GM21360 (cell line): ENCODE data around the gene TMEM50A.
"Not testable (repeated sequence)": the region's sequence is repeated elsewhere in the genome, so short reads cannot be mapped to it uniquely, and the experiment has no call there.

Experiments
- ATAC-seq: cut with Tn5 transposase; IDR thresholded peaks from one replicate; pipeline ENCODE4 v1.9.1; 2021; ENCODE audit warnings: mild to moderate bottlenecking, moderate library complexity; ENCODE audit not compliant: unreplicated experiment

The TMEM50A gene

DNA sequence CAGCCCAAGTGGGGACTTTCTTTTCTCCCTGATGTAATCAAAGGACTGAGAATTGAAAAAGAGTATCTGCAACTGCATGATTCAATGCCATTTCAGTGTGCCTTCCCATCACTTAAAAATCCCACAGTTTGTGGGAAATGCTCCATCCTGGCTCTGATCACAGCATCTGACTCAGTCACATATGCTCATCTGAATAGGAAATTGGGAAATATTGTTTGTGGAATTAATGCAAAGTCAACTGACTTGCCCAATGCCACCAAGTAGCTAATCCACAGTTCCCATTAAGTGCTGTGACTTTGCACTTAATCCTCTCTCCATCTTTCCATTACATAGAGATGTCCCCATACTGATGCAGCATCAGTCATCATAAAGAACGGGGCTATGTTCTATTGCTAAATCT lies 45.0 kb downstream of the TMEM50A start:
- ATAC-seq: not testable (repeated sequence)

DNA sequence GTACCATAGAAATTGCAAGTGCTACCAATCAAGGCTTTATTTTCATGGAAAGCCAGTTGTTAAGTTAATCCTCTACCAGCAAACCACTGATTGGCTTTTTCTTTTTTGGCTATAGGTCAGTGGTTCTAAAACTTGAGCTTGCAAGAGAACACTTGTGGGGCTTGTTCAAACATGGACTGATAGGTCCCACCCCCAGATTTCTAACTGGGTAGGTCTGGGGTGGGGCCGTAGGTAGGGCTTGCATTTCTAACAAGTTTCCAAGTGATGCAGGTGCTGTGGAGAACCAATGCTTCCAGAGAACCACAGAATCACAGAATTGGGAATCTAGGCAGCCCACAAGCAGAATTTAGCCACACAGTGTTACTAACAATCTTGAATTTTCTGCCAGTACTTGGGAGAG lies 45.7 kb downstream of the TMEM50A start:
- not testable (repeated sequence) for ATAC-seq

DNA sequence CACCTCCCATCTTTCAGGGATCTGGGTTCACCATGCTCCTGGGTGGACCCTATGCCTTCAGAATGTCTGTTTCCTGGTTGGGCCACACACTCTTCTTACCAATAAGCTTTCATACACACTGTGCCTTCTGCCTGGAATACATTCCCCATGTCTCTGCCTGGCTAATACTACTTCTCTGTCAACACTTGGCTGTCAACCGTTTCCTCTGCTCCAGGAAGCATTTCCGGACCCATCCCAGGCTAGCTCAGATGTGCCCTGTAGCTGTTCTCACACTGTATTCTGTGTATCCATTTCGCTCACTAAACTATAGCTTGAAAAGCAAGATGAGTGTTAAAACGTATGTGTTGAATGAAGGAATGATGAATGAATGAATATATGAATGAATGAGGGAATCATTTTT lies 49.0 kb downstream of the TMEM50A start:
- ATAC-seq: not testable (repeated sequence)

DNA sequence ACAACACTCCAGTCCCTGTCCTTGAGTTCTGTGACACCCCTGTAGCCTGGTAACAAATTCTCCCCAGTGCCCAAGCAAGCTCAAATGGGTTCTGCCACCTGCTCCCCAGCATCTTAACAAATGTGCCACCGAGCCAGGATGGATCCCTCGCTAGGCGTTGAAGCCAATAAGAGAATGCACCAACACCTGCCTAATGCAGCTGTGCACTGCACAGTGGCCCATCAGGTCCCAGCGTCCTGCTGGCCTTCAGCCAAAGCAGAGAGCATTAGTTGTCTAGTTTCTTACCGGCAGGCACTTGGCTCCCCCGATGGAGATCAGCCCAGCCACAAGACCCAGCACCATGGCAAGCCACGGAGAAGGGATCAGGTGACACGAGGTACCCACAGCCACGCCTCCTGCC lies 50.6 kb downstream of the TMEM50A start:
- not testable (repeated sequence) for ATAC-seq

DNA sequence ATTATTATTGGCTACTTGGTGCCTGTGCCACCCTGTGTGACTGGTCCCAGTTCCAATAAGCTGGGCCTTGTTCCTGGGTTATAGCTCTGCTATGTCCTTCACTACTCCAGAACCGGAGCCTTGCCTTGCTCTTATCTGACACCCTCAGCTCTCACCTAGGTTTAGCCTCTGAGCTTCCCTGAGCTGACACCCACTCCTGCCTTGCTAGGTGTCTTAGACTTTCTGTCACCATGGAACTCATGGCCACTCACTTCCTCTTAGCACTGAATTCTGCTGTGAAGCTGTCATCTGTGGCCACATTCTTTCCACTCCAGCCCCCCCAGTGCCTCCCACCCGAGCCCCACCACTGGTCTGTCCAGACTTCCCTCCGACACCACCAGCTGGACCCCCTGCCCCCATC lies 51.6 kb downstream of the TMEM50A start:
- ATAC-seq: not testable (repeated sequence)

DNA sequence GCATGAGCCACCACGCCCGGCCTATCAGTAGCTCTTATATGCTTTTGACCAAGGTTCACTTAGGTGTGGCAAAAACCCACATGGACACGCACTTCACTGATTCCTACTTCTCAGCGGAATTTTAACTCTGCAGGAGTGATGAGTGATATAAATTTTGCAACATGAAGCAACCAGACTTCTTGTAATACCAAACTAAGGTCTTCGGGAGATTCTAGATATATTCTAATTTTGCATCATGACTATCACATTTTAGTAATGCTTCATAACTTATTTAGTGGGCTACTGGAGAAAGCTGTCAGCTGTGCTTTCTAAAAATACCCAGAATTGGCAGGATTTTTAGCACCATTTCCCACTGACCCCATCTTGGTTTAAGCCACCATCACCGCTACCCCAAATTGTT lies 54.7 kb downstream of the TMEM50A start:
- ATAC-seq: no peak

DNA sequence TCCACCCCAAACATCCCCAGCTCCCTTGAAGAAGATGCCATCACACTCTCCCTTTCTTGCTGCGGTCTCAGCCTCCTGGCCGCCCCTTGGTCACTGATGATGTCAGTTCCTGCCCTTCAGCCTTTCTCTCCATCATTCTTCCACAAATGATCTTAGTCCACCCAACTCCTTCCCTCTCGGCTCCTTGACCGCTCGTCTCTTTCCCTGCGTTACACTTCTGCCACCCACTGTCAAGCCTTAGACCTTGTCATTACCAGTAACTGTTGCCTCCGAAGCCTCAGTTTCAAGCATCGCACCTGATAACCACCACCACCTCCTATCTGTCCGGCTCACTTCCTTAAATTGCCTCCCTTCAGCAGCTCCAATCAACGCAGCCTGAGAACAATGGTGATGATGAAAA lies 59.4 kb downstream of the TMEM50A start:
- not testable (repeated sequence) for ATAC-seq

DNA sequence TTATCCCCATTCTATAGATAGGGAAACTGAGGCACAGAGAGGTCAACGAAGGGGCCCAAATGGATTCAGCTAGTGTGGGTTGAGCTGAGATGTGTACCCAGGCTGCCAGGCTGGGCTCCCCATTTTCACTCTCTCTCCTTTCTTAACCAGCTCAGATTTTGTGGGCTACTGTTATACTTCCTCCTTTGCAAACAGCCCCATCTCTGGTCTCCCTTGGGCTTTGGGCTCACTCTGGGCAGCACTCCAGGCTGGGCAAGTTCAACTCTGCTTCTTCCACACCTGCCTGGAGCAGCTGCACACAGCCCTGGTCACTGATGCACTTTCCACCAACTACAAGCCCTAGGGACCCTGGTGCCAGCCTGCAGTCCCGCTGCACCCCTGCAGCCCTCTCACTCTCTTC lies 59.9 kb downstream of the TMEM50A start:
- not testable (repeated sequence) for ATAC-seq

DNA sequence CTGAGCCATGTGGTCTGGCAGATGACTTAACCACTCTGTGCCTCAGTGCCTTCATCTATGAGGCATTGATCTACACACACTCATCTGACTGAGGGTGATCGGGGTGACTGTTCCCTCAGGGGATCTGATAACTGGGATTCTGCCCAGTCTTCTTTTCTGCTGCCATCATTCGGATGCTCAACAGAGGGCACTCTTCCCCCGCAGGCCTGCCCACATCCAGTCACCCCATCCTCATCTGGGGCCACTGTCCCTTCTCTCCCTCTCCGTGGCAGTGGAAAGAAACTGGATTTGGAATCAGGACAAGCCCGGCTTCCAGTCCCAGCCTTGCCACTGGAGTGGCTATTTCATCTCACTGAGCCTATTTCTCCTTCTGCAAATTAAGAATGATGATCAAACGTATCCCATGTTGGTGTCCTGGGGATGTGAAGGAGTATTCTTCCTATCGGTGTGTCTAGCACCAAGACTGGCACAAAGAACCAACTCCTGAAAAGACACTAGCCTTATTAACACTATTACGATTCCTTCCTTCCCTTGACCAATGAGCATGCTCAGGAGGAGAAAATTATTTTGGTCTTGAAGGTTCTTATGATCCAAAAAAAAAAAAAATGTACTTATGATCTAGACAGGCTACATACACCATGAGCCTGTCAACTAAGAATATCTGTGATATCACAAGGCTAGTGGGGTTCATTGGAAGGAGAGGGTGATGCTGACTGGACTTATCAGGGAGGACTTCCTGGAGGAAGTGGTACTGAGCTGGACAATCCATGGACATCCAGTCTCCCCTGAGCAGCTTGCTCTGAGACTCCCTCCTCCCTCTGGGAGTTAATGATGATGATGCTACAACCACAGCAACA lies 65.0 kb downstream of the TMEM50A start:
- not testable (repeated sequence) for ATAC-seq

DNA sequence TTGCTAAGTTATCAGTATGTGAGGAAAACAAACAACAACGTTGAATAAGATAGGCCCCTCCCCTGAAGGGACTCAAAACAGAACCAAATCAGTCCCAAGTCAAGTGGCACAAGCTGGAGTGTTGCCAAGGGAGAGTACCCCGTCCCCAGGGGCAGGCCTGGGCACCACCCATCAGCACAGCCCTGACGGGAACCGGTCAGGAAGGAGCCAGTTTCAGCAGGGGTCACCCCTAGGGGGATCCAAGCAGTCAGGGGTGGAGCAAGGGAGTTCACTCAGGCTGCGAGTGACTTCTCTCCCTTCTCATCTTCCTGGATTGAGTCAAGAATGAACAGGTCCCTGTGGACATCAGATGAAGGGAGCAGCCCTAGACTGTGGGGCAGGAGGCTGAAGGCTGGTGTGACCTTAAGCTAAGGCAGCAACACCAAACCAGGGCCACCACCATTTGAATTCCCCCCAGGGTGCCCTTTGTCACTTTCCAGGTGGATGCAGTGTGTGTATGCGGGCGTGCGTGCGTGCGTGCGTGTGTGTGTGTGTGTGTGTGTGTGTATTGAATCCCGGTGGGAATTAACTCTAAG lies 67.7 kb downstream of the TMEM50A start:
- ATAC-seq: not testable (repeated sequence)

DNA sequence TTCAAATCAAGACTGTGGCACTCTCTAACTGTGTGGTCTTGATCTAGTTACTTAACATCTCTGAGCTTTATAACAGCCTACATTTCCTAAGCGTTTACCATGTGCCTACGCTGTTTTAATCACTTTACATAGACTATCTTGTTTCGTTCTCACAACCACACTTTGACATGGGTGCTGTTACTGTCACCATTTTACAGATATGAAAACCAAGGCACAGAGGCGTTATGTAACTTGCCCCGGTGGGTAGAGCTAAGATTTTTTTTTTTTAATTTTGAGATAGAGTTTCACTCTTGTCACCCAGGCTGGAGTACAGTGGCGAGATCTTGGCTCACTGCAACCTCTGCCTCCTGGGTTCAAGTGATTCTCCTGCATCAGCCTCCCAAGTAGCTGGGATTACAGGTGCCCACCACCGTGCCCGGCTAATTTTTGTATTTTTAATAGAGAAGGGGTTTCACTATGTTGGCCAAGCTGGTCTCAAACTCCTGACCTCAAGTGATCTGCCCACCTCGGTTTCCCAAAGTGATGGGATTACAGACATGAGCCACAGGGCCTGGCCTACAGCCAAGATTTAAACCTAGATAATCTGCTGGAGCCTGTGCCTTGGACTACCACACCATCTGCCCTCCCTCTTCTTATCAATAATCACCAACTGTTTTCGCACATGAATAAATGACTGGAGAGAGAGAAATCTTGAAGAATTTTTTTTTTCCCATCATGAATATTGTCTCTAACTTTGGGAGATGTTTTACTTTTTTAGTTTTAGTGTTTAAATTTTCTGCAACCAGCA lies 71.7 kb downstream of the TMEM50A start:
- not testable (repeated sequence) for ATAC-seq
